GM21526 (cell line): Measurements from ENCODE around the gene TNFSF13.

Source experiments
- ATAC-seq: cut with Tn5 transposase; IDR thresholded peaks from one replicate; pipeline ENCODE4 v1.9.1; 2021; ENCODE audit warnings: moderate library complexity; ENCODE audit not compliant: unreplicated experiment, low FRiP score

Gene TNFSF13

GRCh38 chr17:7550344-7550743 lies 8.2 kb upstream of the TNFSF13 start:
- no peak for ATAC-seq

GRCh38 chr17:7551396-7551795 lies 7.2 kb upstream of the TNFSF13 start:
- ATAC-seq: no peak

GRCh38 chr17:7552621-7553051 lies 5.9 kb upstream of the TNFSF13 start:
- ATAC-seq: peak; percentile 52

- ATAC-seq: no peak
Measured at GRCh38 chr17:7553356-7553755, 5.2 kb upstream of the TNFSF13 start.

- no peak for ATAC-seq
Measured at GRCh38 chr17:7555320-7555948, 3.1 kb upstream of the TNFSF13 start.

- ATAC-seq: no peak
Measured at GRCh38 chr17:7556627-7557026, 1.9 kb upstream of the TNFSF13 start.

- no peak for ATAC-seq
Measured at GRCh38 chr17:7557147-7557764, 1.3 kb upstream of the TNFSF13 start.

GRCh38 chr17:7557775-7558543 lies 591 bp upstream of the TNFSF13 start:
- ATAC-seq: no peak

- no peak for ATAC-seq
Measured at GRCh38 chr17:7559320-7560171, 996 bp downstream of the TNFSF13 start.

GRCh38 chr17:7560172-7561027 lies 1.9 kb downstream of the TNFSF13 start:
- no peak for ATAC-seq

- peak; percentile 50 for ATAC-seq
Measured at GRCh38 chr17:7561028-7561575, 2.6 kb downstream of the TNFSF13 start.

- ATAC-seq: peak; percentile 45
Measured at GRCh38 chr17:7561589-7562207, 3.1 kb downstream of the TNFSF13 start, which contains the start of gene SENP3. Gene SENP3 (plus strand): TSS chr17:7561919. CDS start chr17:7563077, 1,158 bp downstream.

GRCh38 chr17:7562208-7562605 lies 3.7 kb downstream of the TNFSF13 start:
- peak; percentile 1 for ATAC-seq

- ATAC-seq: no peak
Measured at GRCh38 chr17:7563115-7563869, 4.7 kb downstream of the TNFSF13 start.

GRCh38 chr17:7569571-7569970 lies 11.0 kb downstream of the TNFSF13 start:
- ATAC-seq: no peak

- ATAC-seq: no peak
Measured at GRCh38 chr17:7570351-7570750, 11.8 kb downstream of the TNFSF13 start.

- ATAC-seq: no peak
Measured at GRCh38 chr17:7572338-7572587, 13.7 kb downstream of the TNFSF13 start.

GRCh38 chr17:7572588-7573323 lies 14.2 kb downstream of the TNFSF13 start:
- peak; percentile 77 for ATAC-seq
